ENCODE measurements around the gene SLC38A1. TPM values are rescaled to one million over a fixed set of nuclear protein-coding genes. Genes with fewer than 3 reads are reported as not detected.

Gene SLC38A1
- total RNA-seq, 1 experiment from 2014 or later = 155 TPM

GRCh38 chr12:46208370-46208769, 60.5 kb downstream of the SLC38A1 start (continued):
- TF ChIP-seq ZBTB33 (IDR thresholded peaks at IDR 0.05; ENCODE audit: extremely low read depth, insufficient replicate concordance, low read length) (no peak), ELF1 (IDR thresholded peaks at IDR 0.05; ENCODE audit: borderline replicate concordance, low read depth) (no peak), SRF (IDR thresholded peaks at IDR 0.05; ENCODE audit: low read depth) (no peak)

GRCh38 chr12:46207644-46208043, 61.2 kb downstream of the SLC38A1 start:
- Histone ChIP-seq H3K27ac (ENCODE audit: low read depth, low read length) (no peak overlapping the region), H3K9me3 (ENCODE audit: control insufficient read depth in 1 of 2, insufficient read depth in 1 of 2, low read depth in 1 of 2, low read length in 2 of 2) (no peaks in the 10 kb centered on the region), H3K9me2 (ENCODE audit: insufficient read depth) (no peaks in the 10 kb centered on the region), H4K20me1 (ENCODE audit: insufficient read depth) (no peaks in the 10 kb centered on the region), H3K4me1 (ENCODE audit: control insufficient read depth in 1 of 2, insufficient read depth in 2 of 2, low read length in 2 of 2) (no peaks in the 10 kb centered on the region; a peak in 1 of 4 replicates), H3K4me3 (replicated peaks in 1 of 2; ENCODE audit: low read depth in 1 of 2, low read length in 2 of 2) (no peak overlapping the region), H3K4me2 (ENCODE audit: low read length) (no peak overlapping the region), H3K36me3 (ENCODE audit: control insufficient read depth in 1 of 2, insufficient read depth in 2 of 2, low read length in 2 of 2) (peaks cover 30 to 55% of the 10 kb centered on the region in 2 experiments), H3K79me2 (ENCODE audit: insufficient read depth, low read length) (peaks cover 44% of the 10 kb centered on the region), H3K9ac (ENCODE audit: low read length) (no peak overlapping the region), H2AFZ (ENCODE audit: low read depth, low read length, poor library complexity, severe bottlenecking) (no peak overlapping the region), H3K27me3 (ENCODE audit: insufficient read depth, low read length) (no peaks in the 10 kb centered on the region)
- ChIA-PET RAD21 (ENCODE audit: low non-redundant PET in 1 of 2, low total read pairs in 2 of 2, uncharacterized antibody in 2 of 2, unreplicated experiment in 2 of 2) (no interaction called here), POLR2A (no interaction called here), CTCF (no interaction called here)
- no TSS peak for BruUV-seq (replicated peaks)
- intact Hi-C loops (cut with micrococcal nuclease) = no loop called here
- DNase-seq (ENCODE audit: low read depth, low spot score) (no peak), ATAC-seq (no peak)
- TF ChIP-seq CBX3 (IDR thresholded peaks at IDR 0.05; ENCODE audit: low read depth) = no peak
- TF ChIP-seq ZNF274 (IDR thresholded peaks at IDR 0.05; ENCODE audit: low read depth, low read length) = no peak
- no peak for TF ChIP-seq POLR2A (IDR thresholded peaks at IDR 0.05; ENCODE audit: borderline replicate concordance, extremely low read depth, insufficient read depth, insufficient read length)
- TF ChIP-seq YY1 (IDR thresholded peaks at IDR 0.05; ENCODE audit: extremely low read depth, insufficient replicate concordance, low read depth, low read length) = no peak
- TF ChIP-seq ELF1 (IDR thresholded peaks at IDR 0.05; ENCODE audit: borderline replicate concordance, low read depth) = no peak
- no peak for TF ChIP-seq CEBPB (IDR thresholded peaks at IDR 0.05; ENCODE audit: low read depth)
- TF ChIP-seq RAD21 (IDR thresholded peaks at IDR 0.05; ENCODE audit: low read depth) = no peak
- TF ChIP-seq REST (IDR thresholded peaks at IDR 0.05; ENCODE audit: low read depth) = no peak
- no peak for TF ChIP-seq ZFX (IDR thresholded peaks at IDR 0.05)
- no peak for TF ChIP-seq SRF (IDR thresholded peaks at IDR 0.05; ENCODE audit: low read depth)

Data from HCT116 (cell line).